Activated CD4-positive, alpha-beta memory T cell treated with anti-CD3 and anti-CD28 coated beads, Interleukin-2, amount 10 ng/mL, durations not matched to agents 7 days and 5 days (primary cell): ENCODE measurements around the gene CDC73. TPM values are rescaled to one million over a fixed set of nuclear protein-coding genes. Genes with fewer than 3 reads are reported as not detected.

Experiments used
- CTCF ChIA-PET: fragments of 350-600 bp; sonication (Branson Sonifier 250); formaldehyde crosslinking; loops from one replicate; lab custom pipeline; 2021; ENCODE audit warnings: antibody characterized with exemption, inconsistent platforms; lab: Charles Lee
- POLR2A ChIA-PET: fragments of 350-600 bp; sonication (Branson Sonifier 250); formaldehyde crosslinking; loops from one replicate; lab custom pipeline; 2021; ENCODE audit warnings: antibody characterized with exemption; lab: Charles Lee
- DNase-seq: peaks from one replicate; pipeline ENCODE4 v3.0.0-alpha.2; 2020
- H3K27ac Mint-ChIP-seq: one replicate; pipeline ENCODE4 v1.8.0; 2021; ENCODE audit warnings: mild to moderate bottlenecking, mixed read lengths
- H3K27me3 Mint-ChIP-seq: one replicate; pipeline ENCODE4 v1.8.0; 2021; ENCODE audit warnings: mixed read lengths
- H3K36me3 Mint-ChIP-seq: one replicate; pipeline ENCODE4 v1.8.0; 2021; ENCODE audit warnings: low read depth, mixed read lengths
- H3K4me1 Mint-ChIP-seq: one replicate; pipeline ENCODE4 v1.8.0; 2021; ENCODE audit warnings: mixed read lengths
- H3K4me3 Mint-ChIP-seq: one replicate; pipeline ENCODE4 v1.8.0; 2021; ENCODE audit warnings: mild to moderate bottlenecking, mixed read lengths
- H3K9me3 Mint-ChIP-seq: one replicate; pipeline ENCODE4 v1.8.0; 2021; ENCODE audit warnings: mixed read lengths
- total RNA-seq, 2 experiments: library from RNA; stranded (reverse); gene quantifications; one replicate each; pipeline ENCODE4 v1.2.3, GENCODE V29; 2021

CDC73 gene
- total RNA-seq, 2 experiments from 2014 or later: 62.0 to 64.9 TPM

- H3K4me1 Mint-ChIP-seq: peaks cover 16% of the 10 kb centered on the region
- H3K27me3 Mint-ChIP-seq: no peaks in the 10 kb centered on the region
- ChIA-PET CTCF (no interaction called here), POLR2A (no interaction called here)
- peaks cover 47% of the 10 kb centered on the region for H3K36me3 Mint-ChIP-seq
- no peak for DNase-seq
- H3K9me3 Mint-ChIP-seq: no peaks in the 10 kb centered on the region
- no peak overlapping the region for H3K27ac Mint-ChIP-seq
- H3K4me3 Mint-ChIP-seq: no peak overlapping the region
These were observed 22.6 kb downstream of the CDC73 start for GRCh38 chr1:193144361-193144938.

GRCh38 chr1:193144999-193145398, 23.2 kb downstream of the CDC73 start:
- peaks cover 44% of the 10 kb centered on the region for H3K36me3 Mint-ChIP-seq
- CTCF ChIA-PET: no interaction called here
- no peak for DNase-seq

GRCh38 chr1:193156117-193156821, 34.4 kb downstream of the CDC73 start:
- no peak for DNase-seq
- H3K9me3 Mint-ChIP-seq: no peaks in the 10 kb centered on the region
- H3K4me3 Mint-ChIP-seq: no peak overlapping the region
- peaks cover 36% of the 10 kb centered on the region for H3K36me3 Mint-ChIP-seq
- no peak overlapping the region for H3K27ac Mint-ChIP-seq
- peaks cover 6% of the 10 kb centered on the region for H3K4me1 Mint-ChIP-seq
- ChIA-PET POLR2A (no interaction called here), CTCF (no interaction called here)
- no peaks in the 10 kb centered on the region for H3K27me3 Mint-ChIP-seq

More at GRCh38 chr1:193144999-193145398, 23.2 kb downstream of the CDC73 start:
- POLR2A ChIA-PET: no interaction called here
- Mint-ChIP-seq H3K9me3 (no peaks in the 10 kb centered on the region), H3K4me3 (no peak overlapping the region), H3K27ac (no peak overlapping the region), H3K4me1 (peaks cover 16% of the 10 kb centered on the region), H3K27me3 (no peaks in the 10 kb centered on the region)

GRCh38 chr1:193156822-193157142, 35.0 kb downstream of the CDC73 start:
- CTCF ChIA-PET: interaction anchor here (1.6 kb wide), 1 partner anchor 34 kb away, joined by 6 read pairs; no protein-coding TSS in a partner anchor
- no peaks in the 10 kb centered on the region for H3K27me3 Mint-ChIP-seq
- no peaks in the 10 kb centered on the region for H3K9me3 Mint-ChIP-seq
- H3K36me3 Mint-ChIP-seq: peaks cover 31% of the 10 kb centered on the region
- no peak overlapping the region for H3K4me3 Mint-ChIP-seq
- POLR2A ChIA-PET: interaction anchor here (1.2 kb wide), 1 partner anchor 99 kb away, joined by 3 read pairs; no protein-coding TSS in a partner anchor
- H3K27ac Mint-ChIP-seq: no peak overlapping the region
- DNase-seq: no peak
- H3K4me1 Mint-ChIP-seq: peaks cover 6% of the 10 kb centered on the region

GRCh38 chr1:193157360-193157759, 35.5 kb downstream of the CDC73 start:
- peaks cover 28% of the 10 kb centered on the region for H3K36me3 Mint-ChIP-seq
- CTCF ChIA-PET: interaction anchor here (1.6 kb wide), 1 partner anchor 34 kb away, joined by 6 read pairs; no protein-coding TSS in a partner anchor

GRCh38 chr1:193176113-193176512, 54.3 kb downstream of the CDC73 start:
- no peak for DNase-seq
- ChIA-PET CTCF (no interaction called here), POLR2A (no interaction called here)
- H3K27ac Mint-ChIP-seq: no peak overlapping the region
- H3K27me3 Mint-ChIP-seq: no peaks in the 10 kb centered on the region
- H3K4me3 Mint-ChIP-seq: no peak overlapping the region
- H3K9me3 Mint-ChIP-seq: peaks cover 2% of the 10 kb centered on the region
- H3K4me1 Mint-ChIP-seq: peaks cover 3% of the 10 kb centered on the region
- peaks cover 37% of the 10 kb centered on the region for H3K36me3 Mint-ChIP-seq

More at GRCh38 chr1:193157360-193157759, 35.5 kb downstream of the CDC73 start:
- Mint-ChIP-seq H3K4me1 (peaks cover 6% of the 10 kb centered on the region), H3K4me3 (no peak overlapping the region), H3K27ac (no peak overlapping the region), H3K27me3 (no peaks in the 10 kb centered on the region), H3K9me3 (no peaks in the 10 kb centered on the region)
- no peak for DNase-seq
- POLR2A ChIA-PET: interaction anchor here (1.2 kb wide), 1 partner anchor 99 kb away, joined by 3 read pairs; no protein-coding TSS in a partner anchor

- Mint-ChIP-seq H3K36me3 (peaks cover 37% of the 10 kb centered on the region), H3K4me1 (peaks cover 7% of the 10 kb centered on the region), H3K9me3 (peaks cover 2% of the 10 kb centered on the region), H3K4me3 (no peak overlapping the region), H3K27ac (no peak overlapping the region), H3K27me3 (no peaks in the 10 kb centered on the region)
- CTCF ChIA-PET: no interaction called here
- no peak for DNase-seq
- POLR2A ChIA-PET: interaction anchor here (0.6 kb wide), 1 partner anchor 1294 kb away, joined by 3 read pairs; no protein-coding TSS in a partner anchor
These were observed 55.0 kb downstream of the CDC73 start for GRCh38 chr1:193176788-193177187.

- Mint-ChIP-seq H3K9me3 (peaks cover 2% of the 10 kb centered on the region), H3K4me1 (peaks cover 8% of the 10 kb centered on the region), H3K4me3 (no peak overlapping the region), H3K27me3 (no peaks in the 10 kb centered on the region), H3K36me3 (peaks cover 30% of the 10 kb centered on the region), H3K27ac (no peak overlapping the region)
- ChIA-PET POLR2A (no interaction called here), CTCF (no interaction called here)
- no peak for DNase-seq
These were observed 57.3 kb downstream of the CDC73 start for GRCh38 chr1:193179094-193179493.

- Mint-ChIP-seq H3K27ac (no peak overlapping the region), H3K4me1 (peaks cover 17% of the 10 kb centered on the region), H3K27me3 (no peaks in the 10 kb centered on the region), H3K36me3 (peaks cover 18% of the 10 kb centered on the region), H3K4me3 (no peak overlapping the region), H3K9me3 (peaks cover 2% of the 10 kb centered on the region)
- CTCF ChIA-PET: interaction anchor here (1.3 kb wide), 1 partner anchor 9 kb away, joined by 3 read pairs; no protein-coding TSS in a partner anchor
- POLR2A ChIA-PET: no interaction called here
- no peak for DNase-seq
These were observed 59.7 kb downstream of the CDC73 start for GRCh38 chr1:193181536-193181935.

- Mint-ChIP-seq H3K36me3 (peaks cover 13% of the 10 kb centered on the region), H3K9me3 (peaks cover under 1% of the 10 kb centered on the region), H3K27ac (no peak overlapping the region), H3K4me3 (no peak overlapping the region), H3K4me1 (peaks cover 20% of the 10 kb centered on the region), H3K27me3 (no peaks in the 10 kb centered on the region)
- ChIA-PET CTCF (interaction anchor here (1.3 kb wide), 1 partner anchor 8 kb away, joined by 3 read pairs; no protein-coding TSS in a partner anchor), POLR2A (no interaction called here)
- no peak for DNase-seq
These were observed 60.2 kb downstream of the CDC73 start for GRCh38 chr1:193181985-193182384.

GRCh38 chr1:193183019-193183627, 61.3 kb downstream of the CDC73 start:
- Mint-ChIP-seq H3K4me1 (peaks cover 21% of the 10 kb centered on the region), H3K4me3 (peak overlapping the region; percentile 59), H3K9me3 (no peaks in the 10 kb centered on the region), H3K36me3 (peaks cover 10% of the 10 kb centered on the region), H3K27me3 (no peaks in the 10 kb centered on the region), H3K27ac (no peak overlapping the region)
- ChIA-PET POLR2A (interaction anchor here (4.2 kb wide), 1 partner anchor 357 kb away, joined by 26 read pairs; no protein-coding TSS in a partner anchor), CTCF (interaction anchor here (1.0 to 2.2 kb wide), 5 partner anchors 40 to 1111 kb away, joined by 3 to 4 read pairs (median 3); no protein-coding TSS in a partner anchor)
- DNase-seq: no peak

- ChIA-PET POLR2A (interaction anchor here (1.2 to 4.2 kb wide), 7 partner anchors 63 to 355 kb away, joined by 4 to 26 read pairs (median 5); partner anchors contain the start of genes CDC73, RO60 and UCHL5), CTCF (interaction anchor here (1.0 to 2.2 kb wide), 2 partner anchors 62 to 1109 kb away, joined by 3 to 4 read pairs; no protein-coding TSS in a partner anchor)
- H3K4me3 Mint-ChIP-seq: peak overlapping the region; percentile 72
- H3K9me3 Mint-ChIP-seq: no peaks in the 10 kb centered on the region
- peaks cover 29% of the 10 kb centered on the region for H3K4me1 Mint-ChIP-seq
- peaks cover 10% of the 10 kb centered on the region for H3K36me3 Mint-ChIP-seq
- H3K27ac Mint-ChIP-seq: peak overlapping the region; percentile 48
- no peaks in the 10 kb centered on the region for H3K27me3 Mint-ChIP-seq
- no peak for DNase-seq
These were observed 62.9 kb downstream of the CDC73 start for GRCh38 chr1:193184776-193185175.
